ENCODE results near the gene TTR. TPM values are rescaled to one million over a fixed set of nuclear protein-coding genes. Genes with fewer than 3 reads are reported as not detected.

The TTR gene
- total and polyA plus RNA-seq, 2 of the 4 experiments (the other 2 are of a cell fraction), result not detected

DNA sequence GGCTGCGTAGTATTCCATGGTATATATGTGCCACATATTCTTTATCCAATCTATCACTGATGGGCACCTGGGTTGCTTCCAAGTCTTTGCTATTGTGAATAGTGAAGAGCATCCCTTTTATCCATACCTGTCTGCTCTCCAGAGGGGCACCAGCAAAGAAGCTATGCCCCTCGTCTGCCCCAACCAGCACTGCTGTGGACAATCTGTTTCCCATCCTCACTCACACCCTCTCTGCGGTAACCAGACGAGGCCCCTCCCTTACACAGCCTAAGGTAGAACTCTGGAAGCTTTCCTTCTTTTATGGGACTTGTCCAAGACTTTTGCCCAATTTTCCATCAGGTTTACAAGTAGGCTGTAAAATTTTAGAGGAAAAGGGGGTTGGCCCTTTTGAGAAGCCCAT lies 24.9 kb downstream of the TTR start:
- H2BK15ac ChIP-seq (ENCODE audit: low read depth, low read length), result no peak overlapping the region
- no TSS peak for BruUV-seq (replicated peaks)
- no peaks in the 10 kb centered on the region for H4K20me1 ChIP-seq (ENCODE audit: insufficient read depth, low read length)
- DNase-seq, result no peak
- H3K14ac ChIP-seq (replicated peaks; ENCODE audit: low read depth, low read length), result no peak overlapping the region
- no peak overlapping the region for H3K4me2 ChIP-seq (ENCODE audit: low read depth, low read length)
- H3K18ac ChIP-seq (ENCODE audit: low read depth, low read length), result no peak overlapping the region
- H3K4me3 ChIP-seq (ENCODE audit: insufficient read depth, low read depth, low read length), result no peak overlapping the region
- no peak overlapping the region for H4K5ac ChIP-seq (ENCODE audit: low read depth, low read length)
- no peak for ATAC-seq (ENCODE audit: low read depth)
- H2AK9ac ChIP-seq (replicated peaks; ENCODE audit: low read depth, low read length, poor library complexity), result no peak overlapping the region
- H2BK120ac ChIP-seq (ENCODE audit: low read depth, low read length), result no peak overlapping the region
- no peak overlapping the region for H3K4ac ChIP-seq (ENCODE audit: low read depth, low read length)
- WGBS, 2 experiments (ENCODE audit: extremely low coverage in 2 of 2, insufficient read length in 1 of 2), result no CpG with 5 or more reads among the region's 4 CpGs
- H3K9me1 ChIP-seq (ENCODE audit: insufficient read depth, low read length), result no peaks in the 10 kb centered on the region
- dilution Hi-C loops (cut with HindIII; ENCODE audit: low sequenced_read_pairs, unreplicated experiment) (no loop called here), intact Hi-C loops (cut with micrococcal nuclease) (no loop called here), in situ Hi-C loops (cut with MboI; ENCODE audit: low sequenced_read_pairs) (no loop called here)
- POLR2A ChIA-PET (ENCODE audit: unreplicated experiment), result no interaction called here
- H3K56ac ChIP-seq (ENCODE audit: extremely low read depth, insufficient read depth, low read length), result no peak overlapping the region
- no peak overlapping the region for H2BK5ac ChIP-seq (ENCODE audit: low read depth, low read length, poor library complexity, severe bottlenecking)
- no peak overlapping the region for H3K27ac ChIP-seq (ENCODE audit: insufficient read depth, low read length)
- no peak overlapping the region for H3K23ac ChIP-seq (ENCODE audit: low read depth, low read length)
- H2AK5ac ChIP-seq (ENCODE audit: low read depth, low read length), result no peak overlapping the region
- no peaks in the 10 kb centered on the region for H3K4me1 ChIP-seq (ENCODE audit: control insufficient read depth, insufficient read depth, low read length)
- H3K9ac ChIP-seq (ENCODE audit: low read depth, low read length), result no peak overlapping the region
- no peaks in the 10 kb centered on the region for H3K9me3 ChIP-seq (ENCODE audit: control insufficient read depth, insufficient read depth, low read length)
- CTCF ChIA-PET, result no interaction called here
- no peak overlapping the region for H2AFZ ChIP-seq (replicated peaks; ENCODE audit: low read length, poor library complexity)
- no peaks in the 10 kb centered on the region for H3K36me3 ChIP-seq (ENCODE audit: control insufficient read depth, insufficient read depth, low read length)
- H2BK20ac ChIP-seq (ENCODE audit: low read depth, low read length), result no peak overlapping the region
- TF ChIP-seq RFX5 (IDR thresholded peaks at IDR 0.05; ENCODE audit: low read depth, low read length) (no peak), MAFK (IDR thresholded peaks at IDR 0.05; ENCODE audit: low read depth, low read length) (no peak)
- TF ChIP-seq, protein P1, sequence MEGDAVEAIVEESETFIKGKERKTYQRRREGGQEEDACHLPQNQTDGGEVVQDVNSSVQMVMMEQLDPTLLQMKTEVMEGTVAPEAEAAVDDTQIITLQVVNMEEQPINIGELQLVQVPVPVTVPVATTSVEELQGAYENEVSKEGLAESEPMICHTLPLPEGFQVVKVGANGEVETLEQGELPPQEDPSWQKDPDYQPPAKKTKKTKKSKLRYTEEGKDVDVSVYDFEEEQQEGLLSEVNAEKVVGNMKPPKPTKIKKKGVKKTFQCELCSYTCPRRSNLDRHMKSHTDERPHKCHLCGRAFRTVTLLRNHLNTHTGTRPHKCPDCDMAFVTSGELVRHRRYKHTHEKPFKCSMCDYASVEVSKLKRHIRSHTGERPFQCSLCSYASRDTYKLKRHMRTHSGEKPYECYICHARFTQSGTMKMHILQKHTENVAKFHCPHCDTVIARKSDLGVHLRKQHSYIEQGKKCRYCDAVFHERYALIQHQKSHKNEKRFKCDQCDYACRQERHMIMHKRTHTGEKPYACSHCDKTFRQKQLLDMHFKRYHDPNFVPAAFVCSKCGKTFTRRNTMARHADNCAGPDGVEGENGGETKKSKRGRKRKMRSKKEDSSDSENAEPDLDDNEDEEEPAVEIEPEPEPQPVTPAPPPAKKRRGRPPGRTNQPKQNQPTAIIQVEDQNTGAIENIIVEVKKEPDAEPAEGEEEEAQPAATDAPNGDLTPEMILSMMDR (conservative IDR thresholded peaks at IDR 0.05; ENCODE audit: low read depth, low read length), result no peak
- H3K27me3 ChIP-seq (ENCODE audit: control insufficient read depth, insufficient read depth, low read length), result no peaks in the 10 kb centered on the region
- H4K8ac ChIP-seq (ENCODE audit: low read depth in 2 of 2, low read length in 2 of 2), result no peak overlapping the region
- H4K91ac ChIP-seq (ENCODE audit: insufficient read depth, low read depth, low read length), result no peak overlapping the region
- no peaks in the 10 kb centered on the region for H3K79me1 ChIP-seq (ENCODE audit: low read depth in 1 of 2, low read length in 2 of 2)
